ENCODE results near the gene HERPUD2.
A peak's percentile ranks its signal among the peaks of the same experiment; 100 is the strongest.

Gene HERPUD2, protein sequence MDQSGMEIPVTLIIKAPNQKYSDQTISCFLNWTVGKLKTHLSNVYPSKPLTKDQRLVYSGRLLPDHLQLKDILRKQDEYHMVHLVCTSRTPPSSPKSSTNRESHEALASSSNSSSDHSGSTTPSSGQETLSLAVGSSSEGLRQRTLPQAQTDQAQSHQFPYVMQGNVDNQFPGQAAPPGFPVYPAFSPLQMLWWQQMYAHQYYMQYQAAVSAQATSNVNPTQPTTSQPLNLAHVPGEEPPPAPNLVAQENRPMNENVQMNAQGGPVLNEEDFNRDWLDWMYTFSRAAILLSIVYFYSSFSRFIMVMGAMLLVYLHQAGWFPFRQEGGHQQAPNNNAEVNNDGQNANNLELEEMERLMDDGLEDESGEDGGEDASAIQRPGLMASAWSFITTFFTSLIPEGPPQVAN

GRCh38 chr7:35694784-35695472 is at the start of gene HERPUD2:
TSS of gene HERPUD2 (minus strand) at chr7:35695135. CDS start at chr7:35694330, 805 bp downstream.
- DNase-seq: peak; percentile 93

- DNase-seq: no peak
These were observed 44.0 kb upstream of the HERPUD2 start for GRCh38 chr7:35738889-35739288.

DNA sequence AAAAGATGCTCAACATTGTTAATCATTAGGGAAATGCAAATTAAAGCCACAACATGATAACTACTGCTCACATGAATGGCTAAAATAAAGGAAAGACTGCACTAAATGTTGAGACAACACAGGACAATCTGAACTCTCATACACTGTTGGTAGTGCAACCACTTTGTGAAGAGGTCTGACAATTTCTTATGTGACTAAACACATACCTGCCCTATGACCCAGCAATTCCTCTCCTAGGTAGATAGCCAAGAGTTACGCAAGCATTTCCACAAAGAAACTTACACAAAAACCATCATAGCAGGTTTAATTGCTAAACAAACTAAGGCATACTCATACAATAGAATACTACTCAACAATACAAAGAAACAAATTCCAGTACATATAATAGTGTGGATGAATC is 41.8 kb upstream of the HERPUD2 start:
- no peak for DNase-seq

GRCh38 chr7:35735396-35735795 is 40.5 kb upstream of the HERPUD2 start:
- no peak for DNase-seq

DNA sequence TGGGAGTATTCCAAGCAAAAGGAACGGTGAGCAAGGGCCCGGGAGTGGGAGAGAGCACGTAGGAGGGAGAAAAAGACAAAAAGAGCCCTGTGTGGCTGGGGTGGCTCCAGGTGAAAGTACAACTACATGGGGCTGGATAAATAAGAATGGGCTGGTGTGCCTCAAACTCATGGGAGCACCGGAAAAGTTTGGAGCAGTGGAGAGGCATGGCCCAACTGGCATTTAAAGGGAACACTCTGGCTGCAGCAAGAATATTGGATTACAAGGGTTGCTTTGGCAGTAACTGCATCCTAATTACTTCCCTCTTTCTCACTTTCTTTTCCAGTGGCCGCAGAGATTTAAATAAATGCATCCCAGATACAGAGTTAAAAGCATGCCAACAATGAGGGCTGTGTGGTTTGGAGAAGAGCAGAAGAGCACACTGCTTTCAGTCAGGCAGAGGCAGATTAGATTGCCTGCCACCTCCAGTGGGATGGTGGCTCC is 39.1 kb upstream of the HERPUD2 start:
- DNase-seq: no peak

- no peak for DNase-seq
These were observed 36.4 kb upstream of the HERPUD2 start for GRCh38 chr7:35731349-35731748.

- peak; percentile 53 for DNase-seq
These were observed 34.3 kb upstream of the HERPUD2 start for GRCh38 chr7:35729061-35729783.

DNA sequence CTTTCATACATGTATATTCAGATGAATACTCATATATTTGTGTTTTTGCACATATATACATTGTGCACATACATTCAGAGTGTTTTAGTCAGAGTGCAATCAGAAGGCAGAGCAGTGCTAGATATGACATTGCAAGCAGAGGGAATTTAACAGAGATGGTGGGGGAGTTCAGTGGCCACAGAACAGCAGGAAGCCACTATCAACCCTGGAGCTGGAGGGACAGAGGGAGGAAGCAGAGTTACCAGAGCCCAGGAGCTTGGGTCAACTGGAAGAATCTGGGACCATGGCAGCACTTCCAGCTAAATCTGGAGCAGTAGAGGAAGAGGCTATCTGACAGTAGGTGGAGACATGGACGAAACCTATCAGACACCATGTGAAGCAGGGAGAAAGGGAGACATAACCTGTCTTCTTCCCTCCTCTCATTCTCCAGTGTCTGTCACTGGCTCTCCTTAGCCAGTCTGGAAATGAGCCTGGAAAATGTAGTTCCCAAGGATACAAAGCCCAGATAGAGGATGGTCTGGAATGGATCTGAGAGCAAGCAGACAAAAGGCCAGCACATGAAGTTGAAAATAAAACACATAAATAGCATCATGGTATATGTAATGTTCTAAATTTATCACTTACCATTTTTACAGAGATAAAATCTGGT is 33.6 kb upstream of the HERPUD2 start:
- no peak for DNase-seq

DNA sequence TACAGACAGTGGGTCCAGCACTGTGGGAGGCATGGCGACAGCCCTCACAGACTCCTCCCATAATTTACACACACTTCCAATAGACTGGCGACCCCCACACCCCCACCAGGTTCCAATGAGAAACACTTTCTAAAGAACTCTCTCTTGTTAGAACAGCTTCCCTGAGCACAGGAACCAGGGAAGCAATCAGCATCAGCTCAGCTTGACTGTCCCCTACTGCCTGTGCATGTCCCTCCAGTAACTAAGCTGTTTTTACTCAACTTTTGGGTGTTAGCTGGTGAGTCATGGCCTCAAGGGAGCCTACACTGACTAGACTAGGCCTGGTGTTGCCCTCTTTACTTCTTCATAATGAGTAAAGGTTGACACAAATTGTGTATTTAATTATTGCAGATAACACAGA is 32.6 kb upstream of the HERPUD2 start:
- peak; percentile 15 for DNase-seq

DNA sequence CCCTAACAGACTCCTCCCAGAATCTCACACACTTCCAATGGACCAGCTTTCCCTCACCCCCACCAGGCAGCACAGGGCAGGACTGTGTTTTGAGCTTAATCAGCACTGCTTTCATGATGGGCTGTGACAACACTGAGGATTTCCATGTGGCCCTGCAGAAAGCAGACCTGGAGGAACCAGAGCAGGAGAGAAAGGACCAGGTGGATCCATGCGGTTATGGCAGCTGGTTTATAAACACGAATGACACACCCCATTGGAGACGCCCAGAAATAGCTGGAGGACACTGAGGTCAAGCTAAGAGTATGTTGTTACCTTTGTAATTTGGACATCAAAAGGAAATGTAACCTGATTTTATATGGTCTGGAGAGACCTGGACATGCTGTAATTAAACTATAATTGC is 31.7 kb upstream of the HERPUD2 start:
- no peak for DNase-seq

DNA sequence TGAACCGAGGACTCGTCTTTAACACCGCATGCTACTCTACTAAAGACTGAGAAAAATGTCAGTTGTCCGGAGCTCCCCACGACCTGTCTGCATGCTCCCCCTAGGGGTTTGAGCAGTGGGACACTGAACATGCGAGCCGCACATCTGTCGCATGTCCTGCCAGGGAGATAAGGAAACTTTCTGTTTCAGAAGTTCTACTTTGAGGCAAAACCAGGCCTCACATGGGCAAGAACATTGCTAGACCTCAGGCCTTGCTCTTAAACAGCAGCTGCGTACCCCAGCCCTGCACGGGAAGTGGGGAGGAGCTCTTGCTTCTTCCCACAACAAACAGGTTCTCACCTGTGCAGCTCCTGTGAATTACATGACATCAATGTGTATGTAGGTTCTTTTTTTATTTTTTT is 30.3 kb upstream of the HERPUD2 start:
- peak; percentile 49 for DNase-seq

DNA sequence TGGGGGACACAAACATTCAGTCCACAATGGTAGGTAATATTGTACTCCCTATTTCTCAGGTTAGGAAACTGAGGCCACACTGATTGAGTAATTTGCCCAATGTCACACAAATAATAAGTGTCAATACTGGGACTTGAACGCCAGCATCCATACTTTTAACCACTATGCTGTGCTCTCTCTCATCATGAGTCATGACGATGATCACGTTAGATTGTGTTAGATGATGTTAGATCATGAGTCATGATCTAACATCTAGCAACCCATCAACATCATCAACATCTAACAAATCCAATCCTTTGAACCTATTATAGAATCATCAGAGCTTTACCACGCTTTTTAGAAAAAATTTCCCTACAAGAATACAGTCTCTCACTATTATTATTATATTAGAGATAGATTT is 28.1 kb upstream of the HERPUD2 start:
- DNase-seq: no peak

DNA sequence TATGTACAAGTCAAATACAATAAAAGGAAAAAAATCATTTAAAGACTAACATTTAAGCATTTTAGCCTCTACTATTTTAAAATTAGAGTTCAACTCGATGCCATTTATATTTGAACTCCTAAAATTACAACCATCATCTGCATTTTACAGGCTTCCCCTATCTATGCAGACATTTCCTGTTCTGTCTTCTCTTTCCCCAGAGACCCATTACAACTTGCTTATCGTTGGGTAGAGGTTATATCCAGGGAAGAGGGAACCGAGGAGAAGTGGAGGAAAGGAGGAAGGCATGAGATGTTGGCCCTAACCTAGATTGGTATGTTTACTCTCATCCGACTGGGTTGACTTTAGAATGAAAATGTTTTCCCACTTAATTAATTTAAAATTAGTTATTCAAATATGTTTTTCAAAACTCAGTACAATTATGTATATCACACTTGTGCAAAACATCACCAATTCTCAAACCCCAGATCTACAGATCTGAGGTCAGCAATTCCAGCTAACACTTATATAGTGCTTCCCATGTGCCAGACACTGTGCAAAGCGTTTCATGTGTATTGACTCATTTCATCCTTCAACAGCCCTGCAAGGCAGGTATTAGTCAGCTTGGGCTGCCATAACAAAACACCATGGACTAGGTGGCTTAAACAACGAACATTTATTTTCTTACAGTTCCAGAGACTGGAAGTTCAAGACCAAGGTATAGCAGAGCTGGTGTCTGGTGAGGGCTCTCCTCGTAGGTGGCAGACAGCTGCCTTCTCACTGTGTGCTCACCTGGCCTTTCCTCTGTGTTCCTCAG is 27.3 kb upstream of the HERPUD2 start:
- DNase-seq: peak; percentile 37

- DNase-seq: no peak
These were observed 26.4 kb upstream of the HERPUD2 start for GRCh38 chr7:35721288-35721687.

DNA sequence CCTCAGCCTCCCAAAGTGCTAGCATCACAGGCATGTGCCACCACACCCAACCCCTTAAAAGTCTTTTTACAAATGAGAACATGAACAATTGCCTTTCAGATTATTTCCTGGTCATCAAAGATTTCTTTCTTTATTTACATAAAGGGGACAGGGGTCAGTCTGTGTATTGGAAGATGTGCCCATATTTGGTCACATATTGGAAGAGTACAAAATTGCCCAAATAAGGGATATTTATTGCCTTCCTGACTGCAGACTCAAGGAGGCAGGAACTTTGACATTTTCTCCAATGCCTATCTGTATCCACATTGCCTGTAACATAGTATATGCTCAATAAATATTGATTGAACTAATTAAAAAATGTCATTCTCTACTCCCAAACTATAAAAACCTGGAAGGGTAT is 25.9 kb upstream of the HERPUD2 start:
- DNase-seq: no peak

DNA sequence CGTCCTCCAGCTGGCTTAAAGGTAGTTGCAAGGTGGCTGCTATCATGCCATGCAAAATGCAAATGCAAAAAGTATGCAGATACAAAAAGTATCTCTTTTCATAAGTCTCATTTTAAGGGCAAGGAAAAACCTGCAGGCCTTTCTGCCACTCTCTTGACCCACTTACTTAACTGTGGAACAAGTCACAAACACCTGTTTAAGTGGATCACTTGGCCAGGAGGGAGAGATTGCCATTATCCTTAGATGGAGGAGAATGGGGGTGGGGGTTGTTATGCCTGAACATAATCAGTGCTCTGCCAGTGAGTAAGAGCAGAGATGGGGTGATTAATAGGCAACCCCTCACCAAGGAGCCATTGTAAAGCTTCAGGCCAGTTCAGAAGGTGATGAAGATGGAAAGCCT is 25.1 kb upstream of the HERPUD2 start:
- DNase-seq: no peak

GRCh38 chr7:35718047-35718446 is 23.1 kb upstream of the HERPUD2 start:
- DNase-seq: no peak

DNA sequence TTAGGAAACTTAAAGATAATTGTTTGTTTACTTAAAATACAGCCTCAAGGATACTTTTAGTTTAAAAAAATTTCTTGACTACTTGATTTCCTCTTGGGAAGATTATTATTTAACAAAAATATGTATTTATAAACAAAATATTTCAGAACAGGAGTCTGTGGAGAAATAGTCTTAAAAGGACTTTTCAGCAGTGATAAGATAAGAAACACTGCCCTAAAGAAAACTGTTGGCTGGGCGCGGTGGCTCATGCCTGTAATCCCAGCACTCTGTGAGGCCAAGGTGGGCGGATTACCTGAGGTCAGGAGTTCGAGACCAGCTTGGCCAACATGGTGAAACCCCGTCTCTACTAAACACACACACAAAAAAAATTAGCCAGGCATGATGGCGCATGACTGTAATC is 22.6 kb upstream of the HERPUD2 start:
- no peak for DNase-seq

DNA sequence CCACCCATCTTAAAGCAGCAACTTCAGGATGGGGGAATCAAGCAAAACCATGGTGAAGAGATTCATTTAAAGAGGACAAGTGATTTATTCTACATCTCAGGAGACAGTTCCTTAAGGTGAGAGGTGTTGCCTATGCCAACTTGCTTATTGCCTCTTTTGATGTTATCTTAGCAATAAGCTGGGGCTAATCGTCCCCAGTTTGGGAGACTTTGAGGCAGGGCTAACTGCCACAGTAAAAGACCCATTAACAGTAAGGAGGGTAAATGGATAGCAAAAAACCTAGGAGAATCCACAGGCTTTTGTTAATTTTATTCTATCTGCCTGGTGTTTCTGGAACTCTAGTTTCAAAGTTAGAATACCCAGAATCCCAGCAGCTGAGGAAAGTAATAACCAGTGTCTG is 22.1 kb upstream of the HERPUD2 start:
- no peak for DNase-seq

GRCh38 chr7:35716038-35716803 is 21.3 kb upstream of the HERPUD2 start:
- DNase-seq: no peak

DNA sequence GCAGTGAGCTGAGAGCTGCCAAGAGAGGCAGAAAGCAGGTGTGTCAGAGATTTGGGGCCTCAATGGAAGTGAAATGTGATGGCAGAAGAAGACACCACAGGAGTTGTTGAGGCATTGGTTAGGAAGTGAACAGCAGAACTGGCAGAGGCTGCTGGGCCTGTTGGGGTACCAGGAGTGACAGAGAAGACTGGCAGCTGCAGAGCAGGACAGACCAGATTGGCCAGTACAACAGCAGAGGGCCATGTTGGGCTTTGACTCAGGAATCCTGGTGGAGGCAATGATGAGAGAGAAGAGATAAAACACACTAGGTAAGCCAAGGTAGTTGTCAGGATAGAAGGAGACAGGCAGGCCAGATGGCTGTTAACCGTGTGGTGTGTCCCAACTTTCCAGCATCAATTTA is 19.9 kb upstream of the HERPUD2 start:
- DNase-seq: no peak

All from activated naive CD4-positive, alpha-beta T cell treated with Interleukin-2 at 50 U/mL for 16 hours (primary cell).